NCI-H1417 treated with DMSO at 0.1 percent for 48 hours (cell line): ENCODE data around the gene DSCAM.
A peak's percentile ranks its signal among the peaks of the same experiment; 100 is the strongest.

Experiments used
- DNase-seq: peaks from one replicate; lab custom pipeline; 2025; lab: John Stamatoyannopoulos, UW

Gene DSCAM

GRCh38 chr21:40667967-40668366, 179.0 kb downstream of the DSCAM start:
- no peak for DNase-seq

- no peak for DNase-seq
Observed at GRCh38 chr21:40662889-40663288, 184.1 kb downstream of the DSCAM start.

- DNase-seq, result no peak
Observed at GRCh38 chr21:40660461-40660860, 186.5 kb downstream of the DSCAM start.

GRCh38 chr21:40658311-40658710, 188.6 kb downstream of the DSCAM start:
- DNase-seq, result no peak

- no peak for DNase-seq
Observed at GRCh38 chr21:40652436-40652835, 194.5 kb downstream of the DSCAM start.

GRCh38 chr21:40647706-40648105, 199.3 kb downstream of the DSCAM start:
- DNase-seq, result no peak

- no peak for DNase-seq
Observed at GRCh38 chr21:40646651-40647050, 200.3 kb downstream of the DSCAM start.

GRCh38 chr21:40641042-40641441, 205.9 kb downstream of the DSCAM start:
- no peak for DNase-seq

- no peak for DNase-seq
Observed at GRCh38 chr21:40640266-40640789, 206.6 kb downstream of the DSCAM start.

- no peak for DNase-seq
Observed at GRCh38 chr21:40639616-40640194, 207.3 kb downstream of the DSCAM start.

GRCh38 chr21:40638466-40639251, 208.3 kb downstream of the DSCAM start:
- DNase-seq, result peak; percentile 87

GRCh38 chr21:40636026-40636425, 210.9 kb downstream of the DSCAM start:
- DNase-seq, result no peak

GRCh38 chr21:40635391-40635790, 211.6 kb downstream of the DSCAM start:
- DNase-seq, result no peak

- no peak for DNase-seq
Observed at GRCh38 chr21:40634141-40634540, 212.8 kb downstream of the DSCAM start.

- DNase-seq, result no peak
Observed at GRCh38 chr21:40633048-40633447, 213.9 kb downstream of the DSCAM start.

GRCh38 chr21:40631211-40631610, 215.7 kb downstream of the DSCAM start:
- no peak for DNase-seq

- DNase-seq, result no peak
Observed at GRCh38 chr21:40625991-40626390, 221.0 kb downstream of the DSCAM start.

GRCh38 chr21:40623528-40623927, 223.4 kb downstream of the DSCAM start:
- no peak for DNase-seq

GRCh38 chr21:40622531-40622930, 224.4 kb downstream of the DSCAM start:
- DNase-seq, result no peak

GRCh38 chr21:40620386-40621145, 226.4 kb downstream of the DSCAM start:
- DNase-seq, result no peak

GRCh38 chr21:40618191-40618973, 228.6 kb downstream of the DSCAM start:
- no peak for DNase-seq

GRCh38 chr21:40616377-40616704, 230.6 kb downstream of the DSCAM start:
- no peak for DNase-seq
